ENCODE measurements around the gene GABRE. TPM values are rescaled to one million over a fixed set of nuclear protein-coding genes. Genes with fewer than 3 reads are reported as not detected.
"Not testable (repeated sequence)": the region's sequence is repeated elsewhere in the genome, so short reads cannot be mapped to it uniquely, and the experiment has no call there.

GABRE gene
- total RNA-seq, 1 donor from 2014 or later = 28.0 TPM

DNA sequence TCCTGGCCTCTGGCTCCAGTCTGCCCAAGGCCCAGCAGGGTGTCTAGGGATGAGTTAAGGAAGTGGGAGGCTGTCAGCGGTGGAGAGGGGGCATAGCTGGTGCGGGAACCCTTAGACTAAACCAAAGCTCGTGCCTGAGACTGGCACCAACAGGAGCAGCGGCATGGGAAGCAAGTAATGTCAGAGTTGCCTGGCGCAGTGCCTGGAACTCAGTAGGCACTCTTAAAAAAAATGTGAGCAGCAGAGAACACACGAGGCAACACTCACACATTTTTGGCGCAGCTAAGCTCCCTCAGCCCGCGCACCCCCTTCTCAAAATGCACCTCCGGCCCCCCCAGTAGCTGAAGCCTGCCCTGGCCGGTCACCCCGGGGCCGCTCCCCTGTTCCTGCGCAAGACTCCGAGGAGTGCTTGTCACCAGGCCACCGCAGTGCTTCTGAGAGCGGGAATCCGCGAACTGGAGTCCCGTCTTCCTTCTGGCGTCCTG is 583 bp downstream of the GABRE start:
- intact Hi-C loops (cut with DNase I) = no loop called here
- peak; percentile 54 for ATAC-seq (ENCODE audit: poor library complexity)
- DNase-seq = peak; percentile 61

DNA sequence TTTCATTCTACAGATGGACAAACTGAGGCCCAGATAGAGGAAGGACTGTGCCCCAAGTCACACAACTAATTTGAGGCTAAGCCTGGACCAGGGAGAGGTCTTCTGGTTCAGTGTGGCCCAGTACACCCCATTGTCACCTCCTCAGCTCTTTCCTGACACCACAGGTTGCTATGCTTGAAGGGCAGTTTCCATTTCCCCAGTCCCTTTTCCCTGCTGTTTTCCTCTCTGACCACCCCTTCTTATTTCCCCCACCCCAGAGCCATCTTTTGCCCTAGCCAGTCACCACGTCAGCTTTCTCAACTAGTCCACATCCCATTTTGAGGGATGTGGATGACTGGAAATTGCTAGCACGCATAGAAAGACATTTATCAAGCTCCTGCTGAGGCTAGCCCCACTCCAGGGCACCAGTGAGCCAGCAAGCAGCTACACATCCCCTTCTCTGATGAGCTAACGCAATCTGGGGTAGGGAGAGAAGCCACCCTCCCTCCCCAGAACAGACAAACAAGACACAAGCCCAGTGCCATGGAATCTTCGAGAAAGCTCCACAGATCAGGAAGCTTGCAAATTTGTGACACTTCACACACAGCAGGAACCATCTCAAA is 1.3 kb downstream of the GABRE start:
- no peak for ATAC-seq (ENCODE audit: poor library complexity)
- no peak for DNase-seq
- intact Hi-C loops (cut with DNase I) = no loop called here

DNA sequence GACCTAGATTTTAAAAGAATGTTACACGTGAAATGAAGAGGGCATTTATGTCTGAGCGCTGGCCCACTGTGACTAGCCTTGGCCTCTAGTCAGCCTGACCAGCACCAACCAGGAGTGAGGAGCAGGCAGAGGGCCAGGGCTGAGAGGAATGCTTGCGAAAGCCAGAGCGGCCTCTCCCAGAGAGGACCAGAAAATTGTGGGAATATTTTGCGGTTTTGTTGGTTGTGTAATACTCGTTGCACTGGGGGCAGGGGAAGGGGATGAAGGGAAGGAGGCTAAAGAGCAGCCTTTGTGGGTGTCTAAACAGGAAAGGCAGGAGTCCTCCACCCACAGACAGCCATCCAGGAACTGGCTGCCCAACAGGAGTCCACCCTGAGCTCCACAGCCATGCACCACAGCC is 3.8 kb downstream of the GABRE start:
- DNase-seq (peak; percentile 86), ATAC-seq (ENCODE audit: poor library complexity) (peak; percentile 75)
- intact Hi-C loops (cut with DNase I) = no loop called here

DNA sequence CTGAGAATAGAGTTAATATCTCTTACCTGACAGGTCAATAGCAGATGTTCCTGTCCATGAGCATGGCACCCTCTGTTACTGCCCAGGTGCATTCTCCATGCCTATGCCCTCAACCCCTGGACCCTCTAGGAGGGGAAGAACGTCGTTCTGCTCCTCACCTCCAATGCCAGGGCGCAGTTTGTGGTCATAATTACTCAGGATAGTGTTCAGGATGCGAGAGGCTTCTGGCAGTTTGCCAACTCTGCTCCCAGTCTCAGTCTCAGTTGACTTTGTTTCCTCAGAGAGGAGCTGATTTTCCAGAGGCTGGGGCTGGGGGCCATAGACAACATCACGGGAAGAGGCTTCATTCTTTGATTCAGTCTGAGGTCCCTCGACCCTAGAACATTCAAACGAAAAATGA is 4.4 kb downstream of the GABRE start:
- intact Hi-C loops (cut with DNase I) = no loop called here
- DNase-seq (no peak), ATAC-seq (ENCODE audit: poor library complexity) (no peak)

DNA sequence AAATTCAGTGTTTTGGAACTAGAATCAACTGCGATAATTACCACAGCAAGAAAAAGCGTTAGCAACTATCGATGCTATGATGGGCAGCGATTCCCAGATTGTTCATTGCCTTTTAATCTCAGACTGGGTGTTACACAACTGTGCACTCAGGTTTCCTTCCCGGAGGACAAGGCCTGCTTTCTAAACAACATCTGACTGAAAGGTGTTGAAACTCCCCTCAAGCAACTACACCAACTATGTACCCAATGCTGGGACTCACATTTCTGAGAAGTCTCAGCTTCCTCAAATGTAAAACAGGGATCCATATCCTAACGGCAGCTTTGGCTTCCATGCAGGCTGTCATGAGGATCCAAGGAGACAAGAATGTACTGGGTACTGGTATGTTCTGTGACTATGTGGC is 8.2 kb downstream of the GABRE start:
- ATAC-seq (ENCODE audit: poor library complexity) = no peak
- intact Hi-C loops (cut with DNase I) = no loop called here
- DNase-seq = no peak

DNA sequence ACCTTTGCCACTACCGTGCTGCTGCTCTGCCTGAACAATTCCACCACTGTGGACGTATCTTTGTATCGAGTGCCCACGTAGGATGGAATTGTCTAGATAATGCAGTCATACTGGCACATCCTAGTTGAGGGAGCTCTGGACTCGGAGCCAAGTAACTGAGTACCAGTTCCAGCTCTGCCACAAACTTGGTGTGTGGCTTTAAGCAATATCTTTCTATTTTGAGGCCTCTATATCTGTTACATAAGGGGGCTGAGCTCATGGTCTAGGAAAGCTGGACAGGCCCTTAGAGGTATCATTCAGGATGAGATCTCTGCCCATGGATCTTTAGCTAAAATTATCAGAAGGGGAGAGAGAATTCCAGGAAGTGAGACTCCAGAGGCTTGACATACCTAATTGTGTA is 12.4 kb downstream of the GABRE start:
- ATAC-seq (ENCODE audit: poor library complexity) (no peak), DNase-seq (no peak)
- intact Hi-C loops (cut with DNase I) = no loop called here

DNA sequence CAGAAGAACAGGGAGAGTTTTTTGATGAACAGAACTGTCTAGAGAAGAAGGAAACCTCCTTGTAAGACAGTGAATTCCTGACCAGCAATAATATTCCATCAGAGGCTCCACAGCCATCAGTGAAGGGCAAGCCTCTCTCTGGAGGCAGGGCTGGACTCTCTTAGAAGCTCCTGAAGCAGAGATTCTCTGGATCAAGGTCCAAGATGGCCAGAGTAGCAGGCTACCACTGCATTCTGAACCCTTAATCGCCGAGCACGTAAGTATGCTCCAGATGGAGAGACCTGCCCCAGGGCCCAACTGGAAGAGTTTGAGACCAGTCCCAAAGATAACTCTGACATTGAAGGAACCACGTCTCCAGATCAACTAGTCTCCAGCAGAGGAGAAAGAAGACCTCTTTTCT is 16.4 kb downstream of the GABRE start:
- no peak for ATAC-seq (ENCODE audit: poor library complexity)

DNA sequence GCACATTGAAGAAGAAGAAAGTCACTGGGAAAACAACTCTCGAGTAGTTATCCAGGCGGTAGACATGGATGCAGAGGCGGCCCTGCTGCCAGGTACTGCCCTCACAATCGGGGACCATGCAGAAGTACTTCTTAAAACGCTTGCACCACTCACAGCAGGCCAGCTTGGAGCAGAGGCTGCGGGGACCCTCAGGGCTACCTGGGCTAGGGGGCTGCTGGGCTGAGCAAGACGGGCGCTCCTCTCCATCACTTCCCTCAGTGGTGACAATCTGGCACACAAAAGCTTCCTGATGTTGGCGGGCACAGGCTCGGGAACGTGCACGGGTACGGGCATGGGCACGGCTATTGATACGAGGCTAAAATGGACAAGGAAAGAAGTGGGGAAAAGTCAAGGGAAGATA is 19.7 kb downstream of the GABRE start:
- ATAC-seq (ENCODE audit: poor library complexity) = no peak
- intact Hi-C loops (cut with DNase I) = no loop called here
- no peak for DNase-seq

More for the DNA sequence above, 16.4 kb downstream of the GABRE start:
- DNase-seq = no peak
- intact Hi-C loops (cut with DNase I) = no loop called here

DNA sequence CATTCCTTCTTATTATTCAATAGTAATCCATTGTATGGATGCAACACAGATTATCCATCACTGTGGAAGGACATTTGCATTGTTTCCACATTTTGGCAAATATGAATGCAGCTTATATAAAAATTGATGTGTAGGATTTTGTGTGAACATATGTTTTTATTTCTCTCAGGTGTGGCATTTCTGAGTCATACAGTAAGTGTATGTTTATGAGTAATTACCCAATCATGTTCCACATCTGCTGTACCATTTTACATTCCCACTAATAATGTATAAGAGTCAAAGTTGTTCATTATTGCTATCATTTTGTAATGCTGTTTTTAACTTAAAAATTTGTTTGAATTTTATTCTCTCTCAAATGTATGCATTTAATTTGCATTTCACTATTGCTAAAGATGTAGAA is 36.3 kb downstream of the GABRE start:
- no peak for DNase-seq
- ATAC-seq (ENCODE audit: poor library complexity) = no peak
- intact Hi-C loops (cut with DNase I) = no loop called here

DNA sequence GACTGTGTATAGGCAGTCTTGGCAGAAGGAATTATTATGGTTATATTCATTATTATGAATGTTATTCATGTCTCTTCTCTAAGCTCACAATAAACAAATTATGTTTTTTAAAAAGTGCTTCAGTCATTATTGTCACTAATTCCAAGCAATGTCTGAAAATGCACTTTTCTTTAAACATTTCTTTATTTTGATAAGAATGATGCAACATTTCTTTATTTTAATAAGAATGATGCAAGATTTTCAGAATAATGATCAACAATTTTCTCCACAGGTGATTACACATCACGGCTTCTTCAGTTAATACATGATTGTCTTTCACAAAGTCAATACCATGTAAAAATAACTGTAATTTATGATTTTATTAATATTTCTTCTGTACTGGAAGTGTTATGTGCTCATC is 39.1 kb downstream of the GABRE start:
- DNase-seq = no peak
- ATAC-seq (ENCODE audit: poor library complexity) = no peak
- intact Hi-C loops (cut with DNase I) = no loop called here

DNA sequence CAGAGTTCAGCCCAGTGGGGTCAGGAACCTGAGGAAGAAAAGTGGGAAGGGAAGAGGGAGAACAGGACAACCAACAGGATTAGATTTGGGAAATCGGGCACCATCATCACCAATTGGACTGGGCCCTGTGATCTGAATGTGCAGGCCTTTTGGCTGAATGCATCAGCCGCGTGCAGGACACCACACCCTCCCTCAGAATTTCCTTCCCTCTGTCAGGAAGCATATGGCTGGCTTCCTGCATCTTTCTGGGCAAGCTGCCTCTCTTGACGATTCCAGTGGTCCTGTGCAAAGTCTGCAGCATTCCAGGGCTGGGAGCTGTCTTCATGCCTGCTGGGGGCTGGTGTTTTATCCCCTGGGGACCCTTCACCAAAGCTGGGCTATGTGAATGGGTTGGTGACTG is 45.4 kb downstream of the GABRE start:
- DNase-seq (no peak), ATAC-seq (ENCODE audit: poor library complexity) (no peak)
- intact Hi-C loops (cut with DNase I) = no loop called here

DNA sequence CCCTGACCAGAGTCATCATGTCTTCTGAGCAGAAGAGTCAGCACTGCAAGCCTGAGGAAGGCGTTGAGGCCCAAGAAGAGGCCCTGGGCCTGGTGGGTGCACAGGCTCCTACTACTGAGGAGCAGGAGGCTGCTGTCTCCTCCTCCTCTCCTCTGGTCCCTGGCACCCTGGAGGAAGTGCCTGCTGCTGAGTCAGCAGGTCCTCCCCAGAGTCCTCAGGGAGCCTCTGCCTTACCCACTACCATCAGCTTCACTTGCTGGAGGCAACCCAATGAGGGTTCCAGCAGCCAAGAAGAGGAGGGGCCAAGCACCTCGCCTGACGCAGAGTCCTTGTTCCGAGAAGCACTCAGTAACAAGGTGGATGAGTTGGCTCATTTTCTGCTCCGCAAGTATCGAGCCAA is 50.8 kb downstream of the GABRE start:
- ATAC-seq (ENCODE audit: poor library complexity) (no peak), DNase-seq (no peak)
- intact Hi-C loops (cut with DNase I) = no loop called here

DNA sequence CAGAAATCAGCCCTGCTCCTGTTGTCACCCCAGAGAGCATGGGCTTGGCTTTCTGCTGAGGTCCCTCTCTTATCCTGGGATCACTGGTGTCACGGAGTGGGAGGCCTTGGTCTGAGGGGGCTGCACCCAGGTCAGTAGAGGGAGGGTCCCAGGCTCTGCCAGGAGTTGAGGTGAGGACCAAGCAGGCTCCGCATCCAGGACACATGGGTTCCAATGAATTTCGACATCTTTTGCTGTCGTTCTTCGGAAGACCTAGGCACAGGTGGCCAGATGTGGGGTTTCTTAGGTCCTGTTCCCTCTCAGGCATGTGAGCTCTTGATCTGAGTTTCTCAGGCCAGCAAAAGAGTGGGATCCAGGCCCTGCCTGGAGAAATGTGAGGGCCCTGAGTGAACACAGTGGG is 51.8 kb downstream of the GABRE start:
- intact Hi-C loops (cut with DNase I) = no loop called here
- no peak for ATAC-seq (ENCODE audit: poor library complexity)
- no peak for DNase-seq

DNA sequence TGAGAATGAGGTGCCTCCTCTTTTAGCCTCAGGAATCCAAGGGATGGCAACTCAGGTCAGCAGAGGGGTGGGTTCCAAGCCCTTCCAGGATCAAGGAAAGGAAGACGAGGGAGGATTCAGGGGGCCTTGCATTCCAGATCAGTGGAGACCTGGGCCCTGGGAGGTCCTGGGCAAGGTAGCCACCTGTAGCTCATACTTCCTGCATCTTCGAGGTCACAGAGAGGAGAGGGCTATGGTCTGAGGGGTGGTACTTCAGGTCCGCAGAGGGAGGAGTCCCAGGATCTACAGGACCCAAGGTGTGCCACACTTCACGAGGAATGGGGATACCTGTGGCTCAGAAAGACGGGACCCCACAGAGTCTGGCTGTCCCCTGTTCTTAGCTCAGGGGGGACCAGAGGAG is 52.6 kb downstream of the GABRE start:
- no peak for DNase-seq
- ATAC-seq (ENCODE audit: poor library complexity) = no peak
- intact Hi-C loops (cut with DNase I) = no loop called here

DNA sequence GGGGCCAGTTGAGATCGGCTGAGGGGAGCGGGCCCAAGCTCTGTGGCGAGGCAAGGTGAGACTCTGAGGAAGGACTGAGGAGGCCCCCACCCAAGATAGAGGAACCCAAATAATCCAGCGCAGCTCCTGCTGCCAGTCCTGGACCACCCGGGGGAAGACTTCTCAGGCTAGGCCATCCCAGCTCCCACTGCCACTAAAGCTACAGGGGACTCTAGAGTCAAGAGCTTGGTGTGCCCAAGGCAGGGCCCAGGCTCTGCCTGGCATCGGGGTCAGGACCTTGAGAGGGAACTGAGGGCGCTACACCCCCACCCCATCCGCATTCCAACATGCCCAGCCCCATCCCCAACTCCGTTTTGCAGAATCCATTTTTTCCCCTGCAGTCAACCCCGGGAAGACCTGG is 53.2 kb downstream of the GABRE start:
- ATAC-seq (ENCODE audit: poor library complexity) (no peak), DNase-seq (no peak)
- intact Hi-C loops (cut with DNase I) = no loop called here

DNA sequence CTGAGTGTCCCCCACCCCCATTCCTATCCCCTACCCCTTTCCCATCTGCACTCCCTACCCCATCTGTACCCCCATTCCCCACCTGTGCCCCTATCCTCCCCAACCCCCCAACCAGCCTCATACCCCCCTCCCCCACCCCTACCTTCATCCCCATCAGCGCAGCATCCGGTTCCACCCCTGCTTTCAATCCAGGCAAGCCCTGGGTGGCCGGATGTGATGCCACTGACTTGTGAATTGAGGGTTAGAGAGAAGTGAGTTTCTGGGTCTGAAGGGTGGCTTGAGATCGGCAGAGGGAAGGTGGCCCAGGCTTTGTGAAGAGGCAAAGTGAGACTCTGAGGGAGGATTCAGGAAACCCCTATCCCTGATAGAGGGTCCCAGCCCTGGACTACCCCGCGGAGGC is 53.9 kb downstream of the GABRE start:
- DNase-seq = no peak
- intact Hi-C loops (cut with DNase I) = no loop called here
- no peak for ATAC-seq (ENCODE audit: poor library complexity)

DNA sequence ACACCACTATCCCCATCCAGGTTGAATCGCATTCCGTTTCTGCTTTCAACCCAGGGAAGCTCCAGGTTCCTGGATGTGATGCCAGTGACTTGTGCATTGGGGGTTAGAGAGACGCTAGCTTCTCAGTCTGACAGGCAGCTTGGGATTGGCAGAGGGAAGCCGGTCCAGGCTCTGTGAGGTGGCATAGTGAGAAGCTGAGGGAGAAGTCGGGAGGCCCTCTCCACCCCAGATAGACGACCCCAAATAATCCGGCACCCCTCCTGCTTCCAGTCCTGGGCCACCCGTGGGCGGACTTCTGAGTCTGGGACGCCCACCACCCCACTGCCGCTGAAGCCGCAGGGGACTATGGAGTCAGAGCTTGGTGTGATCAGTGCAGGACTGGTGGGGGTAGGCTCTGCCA is 54.4 kb downstream of the GABRE start:
- ATAC-seq (ENCODE audit: poor library complexity) = no peak
- no peak for DNase-seq
- intact Hi-C loops (cut with DNase I) = no loop called here

DNA sequence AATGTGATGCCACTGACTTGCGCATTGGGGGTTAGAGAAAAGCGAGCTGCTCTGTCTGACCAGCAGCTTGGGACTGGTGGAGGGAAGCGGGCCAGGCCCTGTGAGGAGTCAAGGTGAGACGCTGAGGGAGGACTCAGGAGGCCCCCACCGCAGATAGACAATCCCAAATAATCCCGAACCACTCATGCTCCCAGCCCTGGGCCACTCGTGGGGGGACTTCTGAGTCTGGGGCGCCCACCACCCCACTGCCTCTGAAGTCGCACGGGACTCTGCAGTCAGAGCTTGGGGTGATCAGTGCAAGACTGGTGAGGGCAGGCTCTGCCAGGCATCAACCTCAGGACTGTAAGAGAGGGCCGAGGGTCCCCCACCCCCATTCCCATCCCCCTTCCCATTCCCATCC is 54.9 kb downstream of the GABRE start:
- no peak for ATAC-seq (ENCODE audit: poor library complexity)
- intact Hi-C loops (cut with DNase I) = no loop called here
- no peak for DNase-seq

DNA sequence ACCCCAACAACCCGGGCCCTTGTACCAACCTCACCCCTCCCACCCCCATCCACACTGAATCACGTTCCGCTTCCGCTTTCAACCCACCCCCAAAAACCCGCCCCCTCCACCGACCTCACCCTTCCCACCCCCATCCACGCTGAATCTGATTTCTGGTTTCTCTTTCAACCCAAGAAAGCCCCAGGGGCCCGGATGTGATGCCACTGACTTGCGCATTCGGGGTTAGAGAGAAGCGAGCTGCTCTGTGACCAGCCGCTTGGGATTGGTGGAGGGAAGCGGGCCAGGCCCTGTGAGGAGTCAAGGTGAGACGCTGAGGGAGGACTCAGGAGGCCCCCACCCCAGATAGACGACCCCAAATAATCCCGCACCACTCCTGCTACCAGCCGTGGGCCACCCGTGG is 55.7 kb downstream of the GABRE start:
- DNase-seq; ATAC-seq (ENCODE audit: poor library complexity); intact Hi-C loops (cut with DNase I): not testable (repeated sequence)

DNA sequence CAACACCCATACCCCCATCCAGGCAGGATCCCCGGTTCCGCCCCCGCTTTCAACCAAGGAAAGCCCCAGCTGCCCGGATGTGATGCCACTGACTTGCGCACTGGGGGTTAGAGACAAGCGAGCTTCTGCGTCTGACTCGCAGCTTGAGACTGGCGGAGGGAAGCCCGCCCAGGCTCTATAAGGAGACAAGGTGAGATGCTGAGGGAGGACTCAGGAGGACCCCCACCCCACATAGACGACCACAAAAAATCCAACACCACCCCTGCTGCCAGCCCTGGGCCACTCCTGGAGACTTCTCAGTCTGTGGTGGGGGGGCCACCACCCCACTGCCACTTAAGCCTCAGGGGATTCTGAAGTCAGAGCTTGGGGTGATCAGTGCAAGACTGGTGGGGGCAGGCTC is 61.7 kb downstream of the GABRE start, which contains the start of gene MAGEA4:
Gene MAGEA4, plus strand, starts transcription at position 110 of the 400 bp plus-strand sequence. CDS start 10,776 bp downstream, outside the sequence.
- intact Hi-C loops (cut with DNase I) = no loop called here
- DNase-seq (no peak), ATAC-seq (ENCODE audit: poor library complexity) (no peak)

DNA sequence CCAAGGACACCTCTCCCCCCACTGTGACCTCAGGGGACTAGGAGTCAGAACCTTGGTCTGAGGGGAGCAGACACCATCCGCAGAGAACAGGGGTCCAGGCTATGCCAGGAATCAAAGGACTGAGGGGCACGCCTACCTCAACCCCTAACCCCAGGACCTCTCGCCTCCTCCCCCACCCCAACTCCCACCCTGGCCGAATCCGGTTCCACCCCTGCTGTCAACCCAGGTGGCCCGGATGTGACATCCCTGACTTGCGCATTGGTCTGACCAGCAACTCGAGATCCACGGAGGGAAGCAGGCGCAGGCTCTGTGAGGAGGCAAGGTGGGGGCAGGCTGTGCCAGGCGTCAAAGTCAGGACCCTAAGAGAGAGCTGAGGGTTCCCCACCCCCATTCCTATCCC is 62.3 kb downstream of the GABRE start:
- intact Hi-C loops (cut with DNase I) = no loop called here
- ATAC-seq (ENCODE audit: poor library complexity) (no peak), DNase-seq (no peak)

Measured in Right ventricle myocardium superior (tissue), 1 donor.